Keratinocyte (primary cell): ENCODE data around the gene ROR1. TPM values are rescaled to one million over a fixed set of nuclear protein-coding genes. Genes with fewer than 3 reads are reported as not detected.

Experiments used
- DNase-seq: peaks from one replicate; pipeline ENCODE4 v3.0.0-alpha.2; 2011; ENCODE audit warnings: low read depth, missing footprints, low spot score
- FAIRE-seq: peaks from 2 replicates; lab custom pipeline; 2011; peaks lifted over from hg19 to GRCh38; lab: Jason Lieb, UNC
- H2AFZ ChIP-seq: 2 replicates; pipeline ENCODE4 v1.6.0; 2012; ENCODE audit warnings: low read length, control low read depth, inconsistent platforms; ENCODE audit not compliant: control insufficient read depth
- H3K27ac ChIP-seq: 2 replicates; pipeline ENCODE4 v1.5.1; 2011; ENCODE audit warnings: low read length; ENCODE audit not compliant: control insufficient read depth, insufficient read depth
- H3K27me3 ChIP-seq: 3 replicates; pipeline ENCODE4 v1.6.0; 2011; ENCODE audit warnings: low read length; ENCODE audit not compliant: control insufficient read depth, insufficient read depth; ENCODE audit errors: extremely low read depth
- H3K36me3 ChIP-seq, 2 experiments: 2 replicates in 1 of 2; 3 replicates in 1 of 2; pipeline ENCODE4 v1.5.1; 2011; ENCODE audit warnings: low read length in 2 of 2, mild to moderate bottlenecking in 1 of 2; ENCODE audit not compliant: control insufficient read depth in 2 of 2, insufficient read depth in 2 of 2; ENCODE audit errors: extremely low read depth in 1 of 2
- H3K4me1 ChIP-seq: 3 replicates; pipeline ENCODE4 v1.5.1; 2011; ENCODE audit warnings: low read length; ENCODE audit not compliant: control insufficient read depth, insufficient read depth; ENCODE audit errors: extremely low read depth
- H3K4me2 ChIP-seq: 3 replicates; pipeline ENCODE4 v1.6.0; 2011; ENCODE audit warnings: low read depth, low read length; ENCODE audit not compliant: control insufficient read depth, insufficient read depth; ENCODE audit errors: extremely low read depth
- H3K4me3 ChIP-seq, 3 experiments: fragments of 200-600 bp in 1 of 3; sonication (generic) in 1 of 3; 2 replicates in 2 of 3; 3 replicates in 1 of 3; pipeline ENCODE4 v1.5.1; 2011 to 2016; ENCODE audit warnings: low read length in 3 of 3, mild to moderate bottlenecking in 3 of 3, control low read depth in 2 of 3, inconsistent platforms in 1 of 3, low read depth in 1 of 3, mixed read lengths in 1 of 3, mixed run types in 1 of 3, moderate library complexity in 1 of 3; ENCODE audit not compliant: control insufficient read depth in 2 of 3, insufficient read depth in 2 of 3; ENCODE audit errors: extremely low read depth in 1 of 3
- H3K79me2 ChIP-seq: 2 replicates; pipeline ENCODE4 v1.6.0; 2012; ENCODE audit warnings: low read length; ENCODE audit not compliant: control insufficient read depth, insufficient read depth
- H3K9ac ChIP-seq: 3 replicates; pipeline ENCODE4 v1.6.0; 2011; ENCODE audit warnings: low read length; ENCODE audit not compliant: control insufficient read depth, insufficient read depth; ENCODE audit errors: extremely low read depth
- H3K9me1 ChIP-seq: 3 replicates; pipeline ENCODE4 v1.6.0; 2011; ENCODE audit warnings: low read length; ENCODE audit not compliant: control insufficient read depth, insufficient read depth; ENCODE audit errors: extremely low read depth
- H3K9me3 ChIP-seq: 2 replicates; pipeline ENCODE4 v1.5.1; 2012; ENCODE audit warnings: low read depth, low read length; ENCODE audit not compliant: control insufficient read depth
- H4K20me1 ChIP-seq: 3 replicates; pipeline ENCODE4 v1.6.0; 2011; ENCODE audit warnings: low read length; ENCODE audit not compliant: control insufficient read depth, insufficient read depth; ENCODE audit errors: extremely low read depth
- CTCF ChIP-seq, 3 experiments: IDR thresholded peaks in 1 of 3; conservative IDR thresholded peaks in 1 of 3; optimal IDR thresholded peaks in 1 of 3; 2 replicates in 2 of 3; 3 replicates in 1 of 3; pipeline versions ENCODE3 to v1.5.1; 2011; ENCODE audit warnings: low read length in 3 of 3, mild to moderate bottlenecking in 3 of 3, moderate library complexity in 2 of 3, control low read depth in 1 of 3, inconsistent platforms in 1 of 3; ENCODE audit not compliant: insufficient read depth in 2 of 3; ENCODE audit errors: extremely low read depth in 1 of 3
- EZH2 ChIP-seq: IDR thresholded peaks from one replicate; pipeline ENCODE4 v1.6.1; 2012; ENCODE audit warnings: inconsistent platforms, mild to moderate bottlenecking, low read length, moderate library complexity
- dilution Hi-C: fragments of 300-500 bp; cut with MboI; formaldehyde crosslinking; loops from one replicate; pipeline ENCODE4 v1.7.0; 2020; ENCODE audit warnings: low sequenced_read_pairs; ENCODE audit not compliant: extremely low pct_ligation_motif_present
- polyA plus RNA-seq, 5 experiments: library from polyadenylated mRNA; depleted of rRNA in 3 of 5; stranded (reverse) in 3 of 5; stranded (forward) in 1 of 5; unstranded in 1 of 5; fragments of >200 nt; gene quantifications; 1 replicate in 1 of 5; 2 replicates in 3 of 5; 3 replicates in 1 of 5; pipeline versions ENCODE4 v1.2.1 to v1.2.3, GENCODE V29; 2011 to 2012; ENCODE audit warnings: missing spikeins in 2 of 5, low read depth in 1 of 5, low replicate concordance in 1 of 5

ROR1 gene
- polyA plus RNA-seq, 1 donor (not counting 4 experiments of a cell fraction or from before 2014, with no cell fraction given) = 9.2 TPM

- Histone ChIP-seq H3K36me3 (no peaks in the 10 kb centered on the region), H3K4me2 (peak overlapping the region; percentile 62), H2AFZ (no peak overlapping the region), H3K4me3 (no peak overlapping the region), H3K9me3 (no peaks in the 10 kb centered on the region), H3K9me1 (no peaks in the 10 kb centered on the region), H3K4me1 (peaks cover 16% of the 10 kb centered on the region), H3K27me3 (no peaks in the 10 kb centered on the region), H4K20me1 (no peaks in the 10 kb centered on the region), H3K79me2 (no peaks in the 10 kb centered on the region), H3K9ac (no peak overlapping the region), H3K27ac (no peak overlapping the region)
- FAIRE-seq (peak; percentile 65), DNase-seq (no peak)
- no peak for TF ChIP-seq EZH2
- TF ChIP-seq CTCF (optimal IDR thresholded peaks at IDR 0.05 in 1 of 3, IDR thresholded peaks at IDR 0.05 in 1 of 3, conservative IDR thresholded peaks at IDR 0.05 in 1 of 3; ENCODE audit: extremely low read depth in 1 of 3, insufficient read depth in 2 of 3, low read length in 3 of 3) = no peak
- dilution Hi-C loops = no loop called here
These were observed 139.7 kb downstream of the ROR1 start for GRCh38 chr1:63913533-63913932.

GRCh38 chr1:63914241-63914640, 140.4 kb downstream of the ROR1 start:
- Histone ChIP-seq H3K9me1 (no peaks in the 10 kb centered on the region), H3K79me2 (no peaks in the 10 kb centered on the region), H2AFZ (peak overlapping the region; percentile 5), H3K4me1 (peaks cover 16% of the 10 kb centered on the region), H3K4me3 (peak overlapping the region in 1 of 3 experiments; percentile 13), H3K9me3 (no peaks in the 10 kb centered on the region), H3K4me2 (peak overlapping the region; percentile 62), H4K20me1 (no peaks in the 10 kb centered on the region), H3K27me3 (no peaks in the 10 kb centered on the region), H3K27ac (no peak overlapping the region), H3K9ac (peak overlapping the region; percentile 28), H3K36me3 (no peaks in the 10 kb centered on the region)
- dilution Hi-C loops = no loop called here
- no peak for DNase-seq
- peak; percentile 62 for FAIRE-seq
- no peak for TF ChIP-seq CTCF (optimal IDR thresholded peaks at IDR 0.05 in 1 of 3, IDR thresholded peaks at IDR 0.05 in 1 of 3, conservative IDR thresholded peaks at IDR 0.05 in 1 of 3; ENCODE audit: extremely low read depth in 1 of 3, insufficient read depth in 2 of 3, low read length in 3 of 3)
